Measurements from ENCODE around the gene ZDHHC1. TPM values are rescaled to one million over a fixed set of nuclear protein-coding genes. Genes with fewer than 3 reads are reported as not detected.

ZDHHC1 gene
- total and polyA plus RNA-seq, 2 of the 13 experiments (the other 11 are each of a cell fraction or from before 2014, with no cell fraction given), result 0.51 to 1.1 TPM

GRCh38 chr16:67415872-67416793 lies at the start of gene ZDHHC1 (continued):
- TF ChIP-seq ZNF83 (CRISPR knock-in tag; IDR thresholded peaks at IDR 0.05; ENCODE audit: borderline replicate concordance) (no peak; the same call in 1 of the 2 replicates), BORCS8-MEF2B (CRISPR knock-in tag; IDR thresholded peaks at IDR 0.05) (peak; percentile 81; the same call in 1 of the 2 replicates), ZNF331 (CRISPR knock-in tag; IDR thresholded peaks at IDR 0.05) (peak; percentile 62; the same call in 1 of the 2 replicates), ZNF619 (CRISPR knock-in tag; IDR thresholded peaks at IDR 0.05) (0 out of 2 replicates have a peak, but pooled peaks have one; percentile 75), YEATS2 (CRISPR knock-in tag; IDR thresholded peaks at IDR 0.05; ENCODE audit: borderline replicate concordance) (0 out of 2 replicates have a peak, but pooled peaks have one; percentile 45), RELA (CRISPR knock-in tag; IDR thresholded peaks at IDR 0.05) (no peak), E2F5 (CRISPR knock-in tag; conservative IDR thresholded peaks at IDR 0.05) (0 out of 2 replicates have a peak, but pooled peaks have one; percentile 17), ZNF850 (CRISPR knock-in tag; conservative IDR thresholded peaks at IDR 0.05) (0 out of 2 replicates have a peak, but pooled peaks have one; percentile 49), TRIM24 (CRISPR knock-in tag; IDR thresholded peaks at IDR 0.05) (no peak), NFKB2 (CRISPR knock-in tag; IDR thresholded peaks at IDR 0.05; ENCODE audit: borderline replicate concordance) (peak; percentile 86; the same call in 1 of the 2 replicates), JARID2 (CRISPR knock-in tag; IDR thresholded peaks at IDR 0.05; ENCODE audit: insufficient replicate concordance) (no peak), ZNF354B (CRISPR knock-in tag; IDR thresholded peaks at IDR 0.05) (peak; percentile 58; the same call in 1 of the 2 replicates), FOXM1 (CRISPR knock-in tag; IDR thresholded peaks at IDR 0.05) (peak; percentile 68; the same call in 1 of the 2 replicates), PCBP1 (IDR thresholded peaks at IDR 0.05; ENCODE audit: borderline replicate concordance, low read depth, low read length) (no peak), GATAD2A (CRISPR knock-in tag; IDR thresholded peaks at IDR 0.05) (no peak), MTA1 (CRISPR knock-in tag; IDR thresholded peaks at IDR 0.05; ENCODE audit: borderline replicate concordance) (peak; percentile 62; the same call in 1 of the 2 replicates), SP5 (CRISPR knock-in tag; IDR thresholded peaks at IDR 0.05; ENCODE audit: borderline replicate concordance, low read depth) (peak; percentile 9; the same call in 1 of the 2 replicates)
- TF ChIP-seq, protein P1, sequence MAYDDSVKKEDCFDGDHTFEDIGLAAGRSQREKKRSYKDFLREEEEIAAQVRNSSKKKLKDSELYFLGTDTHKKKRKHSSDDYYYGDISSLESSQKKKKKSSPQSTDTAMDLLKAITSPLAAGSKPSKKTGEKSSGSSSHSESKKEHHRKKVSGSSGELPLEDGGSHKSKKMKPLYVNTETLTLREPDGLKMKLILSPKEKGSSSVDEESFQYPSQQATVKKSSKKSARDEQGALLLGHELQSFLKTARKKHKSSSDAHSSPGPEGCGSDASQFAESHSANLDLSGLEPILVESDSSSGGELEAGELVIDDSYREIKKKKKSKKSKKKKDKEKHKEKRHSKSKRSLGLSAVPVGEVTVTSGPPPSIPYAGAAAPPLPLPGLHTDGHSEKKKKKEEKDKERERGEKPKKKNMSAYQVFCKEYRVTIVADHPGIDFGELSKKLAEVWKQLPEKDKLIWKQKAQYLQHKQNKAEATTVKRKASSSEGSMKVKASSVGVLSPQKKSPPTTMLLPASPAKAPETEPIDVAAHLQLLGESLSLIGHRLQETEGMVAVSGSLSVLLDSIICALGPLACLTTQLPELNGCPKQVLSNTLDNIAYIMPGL (CRISPR knock-in tag; IDR thresholded peaks at IDR 0.05; ENCODE audit: borderline replicate concordance in 1 of 2, low read depth in 1 of 2), result peak; percentile 93 to 98; a peak in 3 of 4 replicates
- TF ChIP-seq, protein P2, sequence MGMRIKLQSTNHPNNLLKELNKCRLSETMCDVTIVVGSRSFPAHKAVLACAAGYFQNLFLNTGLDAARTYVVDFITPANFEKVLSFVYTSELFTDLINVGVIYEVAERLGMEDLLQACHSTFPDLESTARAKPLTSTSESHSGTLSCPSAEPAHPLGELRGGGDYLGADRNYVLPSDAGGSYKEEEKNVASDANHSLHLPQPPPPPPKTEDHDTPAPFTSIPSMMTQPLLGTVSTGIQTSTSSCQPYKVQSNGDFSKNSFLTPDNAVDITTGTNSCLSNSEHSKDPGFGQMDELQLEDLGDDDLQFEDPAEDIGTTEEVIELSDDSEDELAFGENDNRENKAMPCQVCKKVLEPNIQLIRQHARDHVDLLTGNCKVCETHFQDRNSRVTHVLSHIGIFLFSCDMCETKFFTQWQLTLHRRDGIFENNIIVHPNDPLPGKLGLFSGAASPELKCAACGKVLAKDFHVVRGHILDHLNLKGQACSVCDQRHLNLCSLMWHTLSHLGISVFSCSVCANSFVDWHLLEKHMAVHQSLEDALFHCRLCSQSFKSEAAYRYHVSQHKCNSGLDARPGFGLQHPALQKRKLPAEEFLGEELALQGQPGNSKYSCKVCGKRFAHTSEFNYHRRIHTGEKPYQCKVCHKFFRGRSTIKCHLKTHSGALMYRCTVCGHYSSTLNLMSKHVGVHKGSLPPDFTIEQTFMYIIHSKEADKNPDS (CRISPR knock-in tag; IDR thresholded peaks at IDR 0.05), result 0 out of 2 replicates have a peak, but pooled peaks have one; percentile 57
- TF ChIP-seq, protein P3, sequence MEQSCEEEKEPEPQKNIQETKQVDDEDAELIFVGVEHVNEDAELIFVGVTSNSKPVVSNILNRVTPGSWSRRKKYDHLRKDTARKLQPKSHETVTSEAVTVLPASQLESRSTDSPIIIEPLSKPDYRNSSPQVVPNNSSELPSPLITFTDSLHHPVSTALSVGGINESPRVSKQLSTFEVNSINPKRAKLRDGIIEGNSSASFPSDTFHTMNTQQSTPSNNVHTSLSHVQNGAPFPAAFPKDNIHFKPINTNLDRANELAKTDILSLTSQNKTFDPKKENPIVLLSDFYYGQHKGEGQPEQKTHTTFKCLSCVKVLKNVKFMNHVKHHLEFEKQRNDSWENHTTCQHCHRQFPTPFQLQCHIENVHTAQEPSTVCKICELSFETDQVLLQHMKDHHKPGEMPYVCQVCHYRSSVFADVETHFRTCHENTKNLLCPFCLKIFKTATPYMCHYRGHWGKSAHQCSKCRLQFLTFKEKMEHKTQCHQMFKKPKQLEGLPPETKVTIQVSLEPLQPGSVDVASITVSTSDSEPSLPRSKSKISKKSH (CRISPR knock-in tag; IDR thresholded peaks at IDR 0.05; ENCODE audit: borderline replicate concordance), result peak; percentile 47; the same call in 1 of the 2 replicates

Data from HepG2 (cell line).